Measurements from ENCODE around the gene CARMIL1. TPM values are rescaled to one million over a fixed set of nuclear protein-coding genes. Genes with fewer than 3 reads are reported as not detected.
"Not testable (repeated sequence)": the region's sequence is repeated elsewhere in the genome, so short reads cannot be mapped to it uniquely, and the experiment has no call there.

Gene CARMIL1
- total and polyA plus RNA-seq, 4 donors: 22.3 to 33.9 (median 31.6) TPM

- DNase-seq (no peak), ATAC-seq (ENCODE audit: low FRiP score) (no peak)
- Histone ChIP-seq H3K27me3 (ENCODE audit: control insufficient read depth in 1 of 2, insufficient read depth in 2 of 2, low read length in 1 of 2) (no peaks in the 10 kb centered on the region), H3K4me1 (ENCODE audit: control insufficient read depth in 1 of 2, insufficient read depth in 2 of 2, low read length in 2 of 2) (no peaks in the 10 kb centered on the region), H3K27ac (ENCODE audit: low read depth in 1 of 2, low read length in 2 of 2) (no peak overlapping the region), H3K9me3 (ENCODE audit: control insufficient read depth, low read length) (no peaks in the 10 kb centered on the region), H3K4me3 (ENCODE audit: low read length in 2 of 2) (no peak overlapping the region), H3K36me3 (ENCODE audit: control insufficient read depth in 1 of 2, insufficient read depth in 2 of 2, low read length in 1 of 2) (peaks cover 0 to 4% of the 10 kb centered on the region in 2 donors)
- intact Hi-C loops (cut with DNase I): no loop called here
These were observed 303.9 kb downstream of the CARMIL1 start for GRCh38 chr6:25583099-25583498.

- DNase-seq (no peak), ATAC-seq (ENCODE audit: low FRiP score) (no peak)
- Histone ChIP-seq H3K4me3 (ENCODE audit: low read length in 2 of 2) (no peak overlapping the region), H3K36me3 (ENCODE audit: control insufficient read depth in 1 of 2, insufficient read depth in 2 of 2, low read length in 1 of 2) (peaks cover 4% of the 10 kb centered on the region in 2 donors), H3K9me3 (ENCODE audit: control insufficient read depth, low read length) (no peaks in the 10 kb centered on the region), H3K27ac (ENCODE audit: low read depth in 1 of 2, low read length in 2 of 2) (no peak overlapping the region), H3K27me3 (ENCODE audit: control insufficient read depth in 1 of 2, insufficient read depth in 2 of 2, low read length in 1 of 2) (no peaks in the 10 kb centered on the region), H3K4me1 (ENCODE audit: control insufficient read depth in 1 of 2, insufficient read depth in 2 of 2, low read length in 2 of 2) (peaks cover 0 to 1% of the 10 kb centered on the region in 2 donors)
- intact Hi-C loops (cut with DNase I): no loop called here
- 62 to 75% methylated on average over 3 of the region's 3 CpGs for WGBS, 2 donors
These were observed 304.7 kb downstream of the CARMIL1 start for GRCh38 chr6:25583906-25584305.

GRCh38 chr6:25585225-25585624, 306.1 kb downstream of the CARMIL1 start:
- no peak overlapping the region for H3K4me3 ChIP-seq (ENCODE audit: low read length in 2 of 2)
- no peaks in the 10 kb centered on the region for H3K9me3 ChIP-seq (ENCODE audit: control insufficient read depth, low read length)
- peaks cover 4% of the 10 kb centered on the region in 2 donors for H3K36me3 ChIP-seq (ENCODE audit: control insufficient read depth in 1 of 2, insufficient read depth in 2 of 2, low read length in 1 of 2)
- WGBS, 2 donors: 67 to 70% methylated on average over 4 of the region's 4 CpGs
- ATAC-seq (ENCODE audit: low FRiP score): no peak
- intact Hi-C loops (cut with DNase I): no loop called here
- peaks cover 0 to 2% of the 10 kb centered on the region in 2 donors for H3K4me1 ChIP-seq (ENCODE audit: control insufficient read depth in 1 of 2, insufficient read depth in 2 of 2, low read length in 2 of 2)
- no peak for DNase-seq
- H3K27ac ChIP-seq (ENCODE audit: low read depth in 1 of 2, low read length in 2 of 2): no peak overlapping the region
- no peaks in the 10 kb centered on the region for H3K27me3 ChIP-seq (ENCODE audit: control insufficient read depth in 1 of 2, insufficient read depth in 2 of 2, low read length in 1 of 2)

GRCh38 chr6:25586119-25586518, 306.9 kb downstream of the CARMIL1 start:
- H3K9me3 ChIP-seq (ENCODE audit: control insufficient read depth, low read length); H3K4me3 ChIP-seq (ENCODE audit: low read length in 2 of 2); H3K4me1 ChIP-seq (ENCODE audit: control insufficient read depth in 1 of 2, insufficient read depth in 2 of 2, low read length in 2 of 2); intact Hi-C loops (cut with DNase I); DNase-seq; H3K27ac ChIP-seq (ENCODE audit: low read depth in 1 of 2, low read length in 2 of 2); H3K36me3 ChIP-seq (ENCODE audit: control insufficient read depth in 1 of 2, insufficient read depth in 2 of 2, low read length in 1 of 2); ATAC-seq (ENCODE audit: low FRiP score); H3K27me3 ChIP-seq (ENCODE audit: control insufficient read depth in 1 of 2, insufficient read depth in 2 of 2, low read length in 1 of 2): not testable (repeated sequence)
- WGBS, 2 donors: 91 to 93% methylated on average over 15 to 30 of the region's 30 CpGs

- ATAC-seq (ENCODE audit: low FRiP score) (no peak), DNase-seq (no peak)
- Histone ChIP-seq H3K27me3 (ENCODE audit: control insufficient read depth in 1 of 2, insufficient read depth in 2 of 2, low read length in 1 of 2) (no peaks in the 10 kb centered on the region), H3K4me1 (ENCODE audit: control insufficient read depth in 1 of 2, insufficient read depth in 2 of 2, low read length in 2 of 2) (peaks cover 0 to 2% of the 10 kb centered on the region in 2 donors), H3K27ac (ENCODE audit: low read depth in 1 of 2, low read length in 2 of 2) (no peak overlapping the region), H3K4me3 (ENCODE audit: low read length in 2 of 2) (no peak overlapping the region), H3K9me3 (ENCODE audit: control insufficient read depth, low read length) (no peaks in the 10 kb centered on the region), H3K36me3 (ENCODE audit: control insufficient read depth in 1 of 2, insufficient read depth in 2 of 2, low read length in 1 of 2) (peaks cover 6 to 10% of the 10 kb centered on the region in 2 donors)
- WGBS, 2 donors: 84 to 93% methylated on average over 3 of the region's 3 CpGs
- intact Hi-C loops (cut with DNase I): no loop called here
These were observed 307.8 kb downstream of the CARMIL1 start for GRCh38 chr6:25586927-25587326.

- Histone ChIP-seq H3K9me3 (ENCODE audit: control insufficient read depth, low read length) (no peaks in the 10 kb centered on the region), H3K36me3 (ENCODE audit: control insufficient read depth in 1 of 2, insufficient read depth in 2 of 2, low read length in 1 of 2) (peaks cover 10 to 13% of the 10 kb centered on the region in 2 donors), H3K27me3 (ENCODE audit: control insufficient read depth in 1 of 2, insufficient read depth in 2 of 2, low read length in 1 of 2) (no peaks in the 10 kb centered on the region), H3K4me1 (ENCODE audit: control insufficient read depth in 1 of 2, insufficient read depth in 2 of 2, low read length in 2 of 2) (peaks cover 0 to 2% of the 10 kb centered on the region in 2 donors), H3K4me3 (ENCODE audit: low read length in 2 of 2) (no peak overlapping the region), H3K27ac (ENCODE audit: low read depth in 1 of 2, low read length in 2 of 2) (no peak overlapping the region)
- 94 to 96% methylated on average over 5 of the region's 5 CpGs for WGBS, 2 donors
- intact Hi-C loops (cut with DNase I): no loop called here
- DNase-seq (no peak), ATAC-seq (ENCODE audit: low FRiP score) (no peak)
These were observed 311.8 kb downstream of the CARMIL1 start for GRCh38 chr6:25590986-25591385.

- intact Hi-C loops (cut with DNase I): no loop called here
- ATAC-seq (ENCODE audit: low FRiP score) (no peak), DNase-seq (no peak)
- Histone ChIP-seq H3K27ac (ENCODE audit: low read depth in 1 of 2, low read length in 2 of 2) (no peak overlapping the region), H3K4me3 (ENCODE audit: low read length in 2 of 2) (no peak overlapping the region), H3K9me3 (ENCODE audit: control insufficient read depth, low read length) (no peaks in the 10 kb centered on the region), H3K36me3 (ENCODE audit: control insufficient read depth in 1 of 2, insufficient read depth in 2 of 2, low read length in 1 of 2) (peaks cover 4 to 9% of the 10 kb centered on the region in 2 donors), H3K27me3 (ENCODE audit: control insufficient read depth in 1 of 2, insufficient read depth in 2 of 2, low read length in 1 of 2) (no peaks in the 10 kb centered on the region), H3K4me1 (ENCODE audit: control insufficient read depth in 1 of 2, insufficient read depth in 2 of 2, low read length in 2 of 2) (no peaks in the 10 kb centered on the region)
- WGBS, 2 donors: 79 to 92% methylated on average over 2 of the region's 2 CpGs
These were observed 318.0 kb downstream of the CARMIL1 start for GRCh38 chr6:25596928-25597818.

GRCh38 chr6:25599516-25600085, 320.4 kb downstream of the CARMIL1 start:
- Histone ChIP-seq H3K4me1 (ENCODE audit: control insufficient read depth in 1 of 2, insufficient read depth in 2 of 2, low read length in 2 of 2) (no peaks in the 10 kb centered on the region), H3K27me3 (ENCODE audit: control insufficient read depth in 1 of 2, insufficient read depth in 2 of 2, low read length in 1 of 2) (no peaks in the 10 kb centered on the region), H3K9me3 (ENCODE audit: control insufficient read depth, low read length) (no peaks in the 10 kb centered on the region), H3K36me3 (ENCODE audit: control insufficient read depth in 1 of 2, insufficient read depth in 2 of 2, low read length in 1 of 2) (peaks cover 2% of the 10 kb centered on the region in 2 donors), H3K27ac (ENCODE audit: low read depth in 1 of 2, low read length in 2 of 2) (no peak overlapping the region), H3K4me3 (ENCODE audit: low read length in 2 of 2) (no peak overlapping the region)
- ATAC-seq (ENCODE audit: low FRiP score) (no peak), DNase-seq (no peak)
- intact Hi-C loops (cut with DNase I): no loop called here
- WGBS, 2 donors: 23 to 35% methylated on average over 4 of the region's 4 CpGs

Measured in aorta (tissue), 5 donors.